HFFc6 (cell line): ENCODE results near the gene MMP25. TPM values are rescaled to one million over a fixed set of nuclear protein-coding genes. Genes with fewer than 3 reads are reported as not detected.

ENCODE experiments used
- DNase-seq: peaks from one replicate; pipeline ENCODE4 v3.0.0-alpha.2; 2018
- H3K27ac Mint-ChIP-seq: 2 replicates; pipeline ENCODE4 v1.8.0; 2020; ENCODE audit warnings: mild to moderate bottlenecking, mixed read lengths
- H3K27me3 Mint-ChIP-seq: 2 replicates; pipeline ENCODE4 v1.8.0; 2021; ENCODE audit warnings: mild to moderate bottlenecking, moderate library complexity, mixed read lengths; ENCODE audit not compliant: insufficient read depth
- H3K36me3 Mint-ChIP-seq: 2 replicates; pipeline ENCODE4 v1.8.0; 2021; ENCODE audit warnings: low read depth, mixed read lengths
- H3K4me1 Mint-ChIP-seq: 2 replicates; pipeline ENCODE4 v1.8.0; 2020; ENCODE audit warnings: low read depth, mixed read lengths
- H3K4me3 Mint-ChIP-seq: 2 replicates; pipeline ENCODE4 v1.8.0; 2020; ENCODE audit warnings: mild to moderate bottlenecking, moderate library complexity, mixed read lengths
- H3K9me3 Mint-ChIP-seq: 2 replicates; pipeline ENCODE4 v1.8.0; 2020; ENCODE audit warnings: mild to moderate bottlenecking, mixed read lengths
- total RNA-seq, 6 experiments: library from RNA; stranded (reverse); fragmentation: NEBNext Ultra II Directional; extraction: Animal tissue kit (Norgen Biotek cat#: 25700); gene quantifications; 2 replicates in 1 of 6; 3 replicates in 5 of 6; pipeline ENCODE4 v1.2.3, GENCODE V29; 2021
- TF ChIP-seq, protein P1 (sequence below): fragments of 200-600 bp; sonication (generic); IDR thresholded peaks from 2 replicates; pipeline ENCODE4 v1.5.0; 2021; ENCODE audit warnings: antibody characterized with exemption, mild to moderate bottlenecking

Gene MMP25
- total RNA-seq, 6 experiments from 2014 or later, result 0.05 to 0.17 (median 0.07) TPM; not detected in 3

DNA sequence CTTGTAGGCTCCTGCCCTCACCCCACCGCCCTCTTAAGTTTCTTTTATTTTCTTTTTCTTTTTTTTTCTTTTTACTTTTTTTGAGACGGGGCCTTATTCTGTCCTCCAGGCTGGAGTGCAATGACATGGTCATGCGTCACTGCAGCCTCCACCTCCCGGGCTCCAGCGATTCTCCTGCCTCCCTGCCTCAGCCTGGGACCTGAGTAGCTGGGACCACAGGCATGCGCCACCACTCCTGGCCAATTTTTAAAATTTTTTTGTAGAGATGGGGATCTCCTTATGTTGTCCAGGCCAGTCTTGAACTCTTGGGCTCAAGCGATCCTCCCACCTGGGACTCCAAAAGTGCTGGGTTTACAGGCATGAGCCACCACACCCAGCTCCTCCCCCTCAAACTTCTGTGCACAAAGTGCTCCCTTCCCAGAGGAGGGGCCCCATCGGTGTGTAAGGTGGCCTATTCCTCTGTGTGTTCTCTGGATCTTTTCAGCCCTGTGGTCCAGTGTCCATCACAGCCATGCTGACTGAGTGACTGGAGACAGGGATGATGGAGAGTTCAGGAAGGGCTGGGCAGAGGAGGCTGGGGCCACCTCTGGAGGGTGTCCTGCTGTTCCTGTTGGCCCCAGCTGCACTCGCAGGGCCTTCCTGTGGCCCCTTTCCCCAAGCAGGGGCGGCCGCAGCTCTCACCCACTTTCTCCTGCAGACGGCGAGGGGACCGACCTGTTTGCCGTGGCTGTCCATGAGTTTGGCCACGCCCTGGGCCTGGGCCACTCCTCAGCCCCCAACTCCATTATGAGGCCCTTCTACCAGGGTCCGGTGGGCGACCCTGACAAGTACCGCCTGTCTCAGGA, 10.2 kb downstream of the MMP25 start:
- TF ChIP-seq, protein P1, sequence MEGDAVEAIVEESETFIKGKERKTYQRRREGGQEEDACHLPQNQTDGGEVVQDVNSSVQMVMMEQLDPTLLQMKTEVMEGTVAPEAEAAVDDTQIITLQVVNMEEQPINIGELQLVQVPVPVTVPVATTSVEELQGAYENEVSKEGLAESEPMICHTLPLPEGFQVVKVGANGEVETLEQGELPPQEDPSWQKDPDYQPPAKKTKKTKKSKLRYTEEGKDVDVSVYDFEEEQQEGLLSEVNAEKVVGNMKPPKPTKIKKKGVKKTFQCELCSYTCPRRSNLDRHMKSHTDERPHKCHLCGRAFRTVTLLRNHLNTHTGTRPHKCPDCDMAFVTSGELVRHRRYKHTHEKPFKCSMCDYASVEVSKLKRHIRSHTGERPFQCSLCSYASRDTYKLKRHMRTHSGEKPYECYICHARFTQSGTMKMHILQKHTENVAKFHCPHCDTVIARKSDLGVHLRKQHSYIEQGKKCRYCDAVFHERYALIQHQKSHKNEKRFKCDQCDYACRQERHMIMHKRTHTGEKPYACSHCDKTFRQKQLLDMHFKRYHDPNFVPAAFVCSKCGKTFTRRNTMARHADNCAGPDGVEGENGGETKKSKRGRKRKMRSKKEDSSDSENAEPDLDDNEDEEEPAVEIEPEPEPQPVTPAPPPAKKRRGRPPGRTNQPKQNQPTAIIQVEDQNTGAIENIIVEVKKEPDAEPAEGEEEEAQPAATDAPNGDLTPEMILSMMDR, result no peak
- no peaks in the 10 kb centered on the region for H3K9me3 Mint-ChIP-seq
- H3K4me3 Mint-ChIP-seq, result no peak overlapping the region
- peaks cover 4% of the 10 kb centered on the region for H3K27me3 Mint-ChIP-seq
- H3K27ac Mint-ChIP-seq, result no peak overlapping the region
- H3K36me3 Mint-ChIP-seq, result no peaks in the 10 kb centered on the region
- DNase-seq, result no peak
- peaks cover 8% of the 10 kb centered on the region for H3K4me1 Mint-ChIP-seq

DNA sequence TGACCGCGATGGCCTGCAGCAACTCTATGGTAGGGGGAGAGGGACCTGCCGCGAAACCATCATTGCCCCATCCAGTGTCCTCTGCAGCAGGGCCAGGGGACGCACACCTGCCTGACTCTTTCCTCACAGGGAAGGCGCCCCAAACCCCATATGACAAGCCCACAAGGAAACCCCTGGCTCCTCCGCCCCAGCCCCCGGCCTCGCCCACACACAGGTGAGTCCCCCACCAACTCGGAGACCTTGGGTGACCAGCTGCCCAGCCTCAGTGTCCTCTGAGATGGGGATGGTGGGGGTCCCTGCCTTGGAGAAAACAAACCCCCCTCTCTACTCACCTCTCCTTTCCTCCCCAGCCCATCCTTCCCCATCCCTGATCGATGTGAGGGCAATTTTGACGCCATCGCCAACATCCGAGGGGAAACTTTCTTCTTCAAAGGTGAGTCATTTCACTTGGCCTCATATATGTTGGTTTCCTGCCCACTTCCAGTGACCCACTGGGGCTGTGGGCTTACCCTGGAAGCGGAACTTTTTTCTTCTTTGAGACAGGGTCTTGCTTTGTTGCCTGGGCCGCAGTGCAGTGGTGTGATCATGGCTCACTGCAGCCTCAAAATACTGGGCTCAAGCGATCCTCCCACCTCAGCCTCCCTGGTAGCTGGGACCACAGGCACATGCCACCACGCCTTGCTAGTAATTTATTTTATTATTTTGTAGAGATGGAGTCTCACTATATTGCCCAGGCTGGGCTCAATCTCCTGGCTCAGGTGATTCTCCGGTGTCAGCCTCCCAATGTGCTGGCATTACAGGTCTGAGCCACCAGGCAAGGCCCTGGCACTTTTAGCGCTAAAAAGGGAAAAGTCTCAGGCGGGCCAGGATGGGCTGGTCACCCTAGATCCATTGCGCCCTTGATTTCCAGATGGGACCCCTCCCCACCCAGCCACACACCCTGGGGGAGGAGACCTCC, 11.1 kb downstream of the MMP25 start:
- Mint-ChIP-seq H3K27ac (no peak overlapping the region), H3K4me3 (no peak overlapping the region), H3K27me3 (peaks cover 1% of the 10 kb centered on the region; the same call in 1 of the 2 replicates), H3K9me3 (no peaks in the 10 kb centered on the region), H3K4me1 (peaks cover 8% of the 10 kb centered on the region), H3K36me3 (no peaks in the 10 kb centered on the region)
- TF ChIP-seq, protein P1, result no peak
- DNase-seq, result no peak

- TF ChIP-seq, protein P1, result no peak
- Mint-ChIP-seq H3K4me1 (peaks cover 8% of the 10 kb centered on the region), H3K9me3 (no peaks in the 10 kb centered on the region), H3K36me3 (no peaks in the 10 kb centered on the region), H3K4me3 (peak overlapping the region; percentile 89), H3K27ac (no peak overlapping the region; the same call in 1 of the 2 replicates), H3K27me3 (peaks cover 4% of the 10 kb centered on the region)
- DNase-seq, result no peak
These were observed 12.0 kb downstream of the MMP25 start for GRCh38 chr16:3058139-3059030.

GRCh38 chr16:3059041-3059722, 12.8 kb downstream of the MMP25 start:
- Mint-ChIP-seq H3K27me3 (peaks cover 4% of the 10 kb centered on the region), H3K9me3 (no peaks in the 10 kb centered on the region), H3K27ac (peak overlapping the region; percentile 84), H3K4me3 (peak overlapping the region; percentile 89), H3K4me1 (peaks cover 8% of the 10 kb centered on the region), H3K36me3 (no peaks in the 10 kb centered on the region)
- TF ChIP-seq, protein P1, result peak; percentile 93
- peak; percentile 76 for DNase-seq
